Ecto neural progenitor cell (in vitro differentiated cells): Measurements from ENCODE around the gene GAS7.
A peak's percentile ranks its signal among the peaks of the same experiment; 100 is the strongest.

Source experiments
- DNase-seq: peaks from one replicate; pipeline ENCODE4 v3.0.0-alpha.2; 2018; ENCODE audit warnings: low spot score

GAS7 gene

GRCh38 chr17:10198509-10199249 lies at the start of gene GAS7:
TSS of gene GAS7 (minus strand) at chr17:10198606.
- DNase-seq: peak; percentile 91

DNA sequence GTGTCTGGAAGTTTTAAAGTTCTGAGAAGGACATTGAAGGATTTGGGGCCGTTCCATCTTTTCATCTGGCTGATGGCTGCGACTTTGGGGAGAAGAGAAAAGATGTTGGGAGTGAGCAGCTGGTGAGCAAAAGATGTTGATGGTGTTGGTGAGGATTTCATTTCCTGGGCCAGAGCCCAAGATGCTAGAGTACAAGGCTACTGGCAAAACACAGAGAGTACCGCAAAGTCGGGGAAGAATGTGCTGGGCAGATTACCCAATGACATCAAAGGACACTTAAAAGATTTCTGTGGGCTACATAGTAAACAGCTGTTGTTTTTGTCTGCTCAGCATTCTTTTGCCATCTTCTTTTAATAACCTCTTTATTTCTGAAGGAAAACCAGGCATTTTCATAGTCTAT lies 49.4 kb upstream of the GAS7 start:
- DNase-seq: no peak

GRCh38 chr17:10243883-10244844 lies 45.8 kb upstream of the GAS7 start:
- DNase-seq: no peak

- DNase-seq: no peak
Observed at GRCh38 chr17:10241781-10242180, 43.4 kb upstream of the GAS7 start.

DNA sequence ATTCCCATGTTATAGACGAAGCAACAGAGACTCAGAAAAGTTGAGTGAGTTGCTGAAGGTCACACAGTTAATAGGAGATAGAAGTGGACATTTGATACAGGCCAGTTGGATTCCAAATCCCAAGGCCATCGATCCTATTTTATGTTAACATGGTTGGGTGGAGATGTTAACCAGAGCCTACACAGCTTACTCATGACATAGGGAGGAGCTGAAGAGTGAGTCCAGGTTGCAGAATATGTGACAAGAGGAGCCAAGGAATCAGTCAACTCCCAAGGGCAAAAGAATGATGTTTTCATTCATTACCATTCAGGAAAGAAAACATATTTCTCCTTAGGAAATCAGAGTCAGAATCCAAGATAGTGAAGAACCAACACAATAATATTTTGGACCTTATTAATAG lies 40.3 kb upstream of the GAS7 start:
- DNase-seq: no peak

DNA sequence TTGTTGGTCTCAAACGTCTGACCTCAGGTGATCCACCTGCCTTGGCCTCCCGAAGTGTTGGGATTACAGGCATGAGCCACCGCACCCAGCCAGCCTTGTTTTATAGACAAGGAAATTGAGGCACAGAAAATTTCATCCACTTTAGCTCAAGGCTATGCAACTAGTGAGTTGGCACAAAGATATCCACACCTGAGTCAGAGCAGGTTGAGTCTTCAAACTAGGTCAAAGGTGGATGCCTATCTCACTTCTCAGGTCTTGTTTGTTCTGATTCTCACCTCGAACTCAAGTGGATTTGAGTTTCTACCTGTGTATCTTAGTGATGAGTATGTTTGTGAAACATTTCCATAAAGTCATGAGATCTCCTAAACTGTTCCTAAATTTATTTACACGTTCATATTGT lies 35.6 kb upstream of the GAS7 start:
- no peak for DNase-seq

GRCh38 chr17:10233161-10233560 lies 34.8 kb upstream of the GAS7 start:
- DNase-seq: no peak

- DNase-seq: no peak
Observed at GRCh38 chr17:10229181-10229580, 30.8 kb upstream of the GAS7 start.

GRCh38 chr17:10226930-10227695 lies 28.7 kb upstream of the GAS7 start:
- DNase-seq: peak; percentile 84

- no peak for DNase-seq
Observed at GRCh38 chr17:10224582-10225195, 26.3 kb upstream of the GAS7 start.

DNA sequence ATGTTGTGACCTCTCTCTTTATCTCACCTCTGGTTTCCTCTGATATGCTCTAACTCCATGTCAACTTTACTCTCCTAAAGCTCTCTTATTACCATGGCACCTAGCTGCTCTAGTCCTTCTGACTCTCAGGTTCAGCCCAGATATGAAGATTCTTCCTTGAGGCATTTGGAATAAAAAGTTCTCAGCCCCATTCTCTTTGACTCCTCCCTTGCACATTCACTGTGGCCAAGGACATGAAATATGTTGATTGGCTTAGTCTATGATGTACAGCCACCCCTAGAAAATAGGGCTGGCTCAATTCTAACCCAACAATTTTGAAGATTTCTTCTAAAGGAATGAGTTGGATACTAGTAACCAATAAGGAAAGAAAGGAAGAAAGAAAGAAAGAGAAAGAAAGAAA lies 20.8 kb upstream of the GAS7 start:
- DNase-seq: no peak

DNA sequence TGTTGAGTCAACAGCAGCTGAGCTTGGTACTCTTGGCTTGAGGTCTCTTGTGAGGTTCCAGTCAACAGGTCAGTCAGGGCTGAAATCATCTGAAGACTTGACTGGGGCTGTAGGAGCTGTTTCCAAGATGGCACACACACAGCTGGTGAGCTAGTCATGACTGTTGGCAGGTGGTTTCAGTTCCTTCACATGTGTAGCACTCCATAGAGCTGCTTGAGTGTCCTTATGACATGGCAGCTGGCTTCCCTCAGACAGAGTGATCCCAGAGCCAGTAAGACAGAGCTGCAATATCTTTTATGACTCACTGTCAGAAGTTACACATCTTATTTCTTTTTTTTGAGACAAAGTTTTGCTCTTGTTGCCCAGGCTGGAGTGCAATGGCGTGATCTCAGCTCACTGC lies 19.5 kb upstream of the GAS7 start:
- no peak for DNase-seq

GRCh38 chr17:10216213-10216938 lies 18.0 kb upstream of the GAS7 start:
- peak; percentile 83 for DNase-seq

DNA sequence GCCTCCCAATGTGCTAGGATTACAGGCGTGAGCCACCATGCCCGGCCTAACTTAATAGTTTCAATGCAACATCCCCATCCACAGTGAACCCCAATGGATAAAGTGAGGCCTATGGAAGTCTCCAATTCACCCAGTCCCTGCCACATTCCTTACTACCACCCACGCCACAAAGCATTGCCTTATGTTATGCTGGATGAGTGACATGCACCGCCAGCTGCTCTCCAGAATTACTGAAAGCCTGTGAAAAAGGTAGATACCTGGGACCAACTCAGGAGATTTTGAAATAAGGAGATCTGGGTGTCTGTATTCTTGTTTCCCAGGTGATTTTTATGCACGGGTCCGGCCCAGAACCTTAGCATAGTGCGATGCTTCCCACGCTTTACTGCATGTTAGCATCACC lies 16.9 kb upstream of the GAS7 start:
- DNase-seq: no peak

DNA sequence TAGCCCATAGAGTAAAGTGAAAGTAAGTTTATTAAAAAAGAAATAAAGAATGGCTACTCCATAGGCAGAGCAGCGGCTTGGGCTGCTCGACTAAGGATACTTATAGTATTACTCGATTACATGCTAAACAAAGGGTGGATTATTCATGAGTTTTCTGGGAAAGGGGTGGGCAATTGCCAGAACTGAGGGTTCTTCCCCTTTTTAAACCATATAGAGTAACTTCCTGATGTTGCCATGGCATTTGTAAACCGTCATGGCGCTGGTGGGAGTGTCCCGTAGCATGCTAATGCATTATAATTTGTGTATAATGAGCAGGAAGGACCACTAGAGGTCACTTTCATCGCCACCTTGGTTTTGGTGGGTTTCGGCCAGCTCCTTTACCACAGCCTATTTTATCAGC lies 13.3 kb upstream of the GAS7 start:
- DNase-seq: no peak

- no peak for DNase-seq
Observed at GRCh38 chr17:10210151-10210574, 11.8 kb upstream of the GAS7 start.

GRCh38 chr17:10208604-10209193 lies 10.3 kb upstream of the GAS7 start:
- no peak for DNase-seq

GRCh38 chr17:10207153-10207552 lies 8.7 kb upstream of the GAS7 start:
- DNase-seq: no peak

- no peak for DNase-seq
Observed at GRCh38 chr17:10205549-10206185, 7.3 kb upstream of the GAS7 start.

- no peak for DNase-seq
Observed at GRCh38 chr17:10201680-10202079, 3.3 kb upstream of the GAS7 start.
